Lower lobe of right lung (tissue), 2 donors: ENCODE results near the gene UMODL1. TPM values are rescaled to one million over a fixed set of nuclear protein-coding genes. Genes with fewer than 3 reads are reported as not detected.
A peak's percentile ranks its signal among the peaks of the same experiment; 100 is the strongest.

Source experiments
- ATAC-seq, 2 donors: fragments of 200-7000 bp; cut with Tn5 transposase; one replicate each; pipeline ENCODE4 v1.9.1; 2020 to 2022; ENCODE audit warnings: mild to moderate bottlenecking in 2 of 2, moderate library complexity in 2 of 2
- DNase-seq: peaks from one replicate; pipeline ENCODE4 v3.0.0-alpha.2; 2020
- H3K27ac ChIP-seq: fragments of 200-600 bp; one replicate; pipeline ENCODE4 v1.8.0; 2022
- H3K27me3 ChIP-seq: fragments of 200-600 bp; one replicate; pipeline ENCODE4 v1.8.0; 2022; ENCODE audit warnings: low read depth
- H3K36me3 ChIP-seq: fragments of 200-600 bp; one replicate; pipeline ENCODE4 v1.8.0; 2022; ENCODE audit warnings: mild to moderate bottlenecking
- H3K4me1 ChIP-seq: fragments of 200-600 bp; one replicate; pipeline ENCODE4 v1.8.0; 2022
- H3K4me3 ChIP-seq: fragments of 200-600 bp; one replicate; pipeline ENCODE4 v1.8.0; 2022; ENCODE audit warnings: mild to moderate bottlenecking
- H3K9me3 ChIP-seq: fragments of 200-600 bp; one replicate; pipeline ENCODE4 v1.8.0; 2022
- CTCF ChIP-seq: fragments of 200-600 bp; IDR thresholded peaks from one replicate; pipeline ENCODE4 v1.8.0; 2022; ENCODE audit warnings: antibody characterized with exemption, mild to moderate bottlenecking
- intact Hi-C: fragments of 100-400 bp; cut with DNase I; formaldehyde crosslinking; loops from one replicate; pipeline ENCODE4 v1.11.0; 2022
- total RNA-seq: library from RNA; stranded (reverse); fragmentation: NEBNext Ultra II Directional; extraction: Animal tissue kit (Norgen Biotek cat#: 25700); gene quantifications from one replicate; pipeline ENCODE4 v1.2.1, GENCODE V29; 2021
- donor health status: DM: no; HTN: yes; CAD: no; lungs with severe emphysema.

The UMODL1 gene
- total RNA-seq, 1 donor from 2014 or later, result 0.50 TPM

GRCh38 chr21:42142627-42143026, 71.5 kb downstream of the UMODL1 start:
- DNase-seq (no peak), ATAC-seq (no peak)
- H3K9me3 ChIP-seq, result no peaks in the 10 kb centered on the region
- no peaks in the 10 kb centered on the region for H3K27me3 ChIP-seq
- no peaks in the 10 kb centered on the region for H3K36me3 ChIP-seq
- no peak for TF ChIP-seq CTCF
- no peak overlapping the region for H3K27ac ChIP-seq
- intact Hi-C loops, result no loop called here
- no peak overlapping the region for H3K4me3 ChIP-seq
- H3K4me1 ChIP-seq, result no peaks in the 10 kb centered on the region

- no peaks in the 10 kb centered on the region for H3K4me1 ChIP-seq
- no peak overlapping the region for H3K27ac ChIP-seq
- intact Hi-C loops, result no loop called here
- TF ChIP-seq CTCF, result no peak
- H3K4me3 ChIP-seq, result no peak overlapping the region
- H3K9me3 ChIP-seq, result no peaks in the 10 kb centered on the region
- no peaks in the 10 kb centered on the region for H3K27me3 ChIP-seq
- peak; percentile 30 for DNase-seq
- no peaks in the 10 kb centered on the region for H3K36me3 ChIP-seq
- no peak for ATAC-seq
These were observed 72.0 kb downstream of the UMODL1 start for GRCh38 chr21:42143111-42143510.

GRCh38 chr21:42144221-42144620, 73.1 kb downstream of the UMODL1 start:
- Histone ChIP-seq H3K4me1 (no peaks in the 10 kb centered on the region), H3K27me3 (no peaks in the 10 kb centered on the region), H3K36me3 (no peaks in the 10 kb centered on the region), H3K9me3 (no peaks in the 10 kb centered on the region), H3K27ac (no peak overlapping the region), H3K4me3 (no peak overlapping the region)
- TF ChIP-seq CTCF, result no peak
- ATAC-seq (no peak), DNase-seq (no peak)
- intact Hi-C loops, result no loop called here

- TF ChIP-seq CTCF, result no peak
- ATAC-seq (no peak), DNase-seq (no peak)
- Histone ChIP-seq H3K27me3 (no peaks in the 10 kb centered on the region), H3K27ac (no peak overlapping the region), H3K4me1 (no peaks in the 10 kb centered on the region), H3K4me3 (no peak overlapping the region), H3K9me3 (no peaks in the 10 kb centered on the region), H3K36me3 (no peaks in the 10 kb centered on the region)
- intact Hi-C loops, result no loop called here
These were observed 73.8 kb downstream of the UMODL1 start for GRCh38 chr21:42144679-42145568.

- peak; percentile 77 to 83 for ATAC-seq
- Histone ChIP-seq H3K27ac (no peak overlapping the region), H3K4me1 (peaks cover 4% of the 10 kb centered on the region), H3K9me3 (no peaks in the 10 kb centered on the region), H3K36me3 (no peaks in the 10 kb centered on the region), H3K4me3 (no peak overlapping the region), H3K27me3 (no peaks in the 10 kb centered on the region)
- DNase-seq, result peak; percentile 60
- TF ChIP-seq CTCF, result peak; percentile 95
- intact Hi-C loops, result no loop called here
These were observed 74.6 kb downstream of the UMODL1 start for GRCh38 chr21:42145569-42146272.
